HG02852 (cell line): ENCODE results near the gene AMPD2.

Experiments
- ATAC-seq: cut with Tn5 transposase; IDR thresholded peaks from one replicate; pipeline ENCODE4 v1.9.1; 2021; ENCODE audit warnings: mild to moderate bottlenecking, moderate library complexity; ENCODE audit not compliant: unreplicated experiment

The AMPD2 gene

GRCh38 chr1:109616391-109616790 is 3.2 kb upstream of the AMPD2 start:
- ATAC-seq: no peak

DNA sequence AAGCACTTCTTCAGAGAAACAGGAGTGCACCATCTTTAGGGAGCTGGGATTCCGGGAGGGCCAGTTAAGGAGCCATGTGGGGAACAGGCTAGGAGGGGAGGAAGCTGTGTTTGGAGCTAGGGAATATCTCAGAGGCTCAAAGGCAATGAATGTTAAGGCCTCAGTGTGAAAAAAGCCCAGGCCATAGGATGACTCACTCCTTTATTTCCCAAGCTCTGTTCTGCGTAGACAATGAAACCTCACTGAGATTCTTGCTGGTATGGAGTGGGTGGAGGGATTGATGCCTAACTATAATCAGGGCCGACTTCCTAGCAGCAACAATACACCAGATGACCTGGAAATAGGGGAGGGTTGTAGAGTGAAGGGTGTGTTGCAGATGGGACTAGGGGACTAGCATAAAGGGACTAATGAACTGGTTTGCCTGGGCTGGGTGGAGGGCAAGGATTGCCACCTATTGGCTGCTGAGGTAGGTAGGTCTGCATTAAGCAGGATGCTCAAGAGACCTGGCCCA is 2.3 kb upstream of the AMPD2 start:
- no peak for ATAC-seq

- no peak for ATAC-seq
Measured at GRCh38 chr1:109618661-109619575, 719 bp upstream of the AMPD2 start.

GRCh38 chr1:109620401-109620791 is 759 bp downstream of the AMPD2 start:
- ATAC-seq: no peak

DNA sequence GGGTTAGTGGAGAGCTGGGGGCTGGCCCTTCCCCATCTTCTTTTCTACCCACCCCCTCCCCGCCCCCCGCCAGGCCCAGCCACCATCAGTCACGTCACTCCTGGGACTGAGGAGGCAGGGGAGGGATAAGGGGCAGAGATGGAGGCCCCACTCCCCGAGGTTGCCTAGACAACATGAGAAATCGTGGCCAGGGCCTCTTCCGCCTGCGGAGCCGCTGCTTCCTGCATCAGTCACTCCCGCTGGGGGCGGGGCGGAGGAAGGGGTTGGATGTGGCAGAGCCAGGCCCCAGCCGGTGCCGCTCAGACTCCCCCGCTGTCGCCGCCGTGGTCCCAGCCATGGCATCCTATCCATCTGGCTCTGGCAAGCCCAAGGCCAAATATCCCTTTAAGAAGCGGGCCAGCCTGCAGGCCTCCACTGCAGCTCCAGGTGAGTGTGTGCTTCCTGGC is 1.2 kb downstream of the AMPD2 start:
- ATAC-seq: peak; percentile 75

GRCh38 chr1:109621379-109622136 is 1.9 kb downstream of the AMPD2 start:
- ATAC-seq: no peak

- ATAC-seq: no peak
Measured at GRCh38 chr1:109622137-109622892, 2.7 kb downstream of the AMPD2 start.

GRCh38 chr1:109622895-109623294 is 3.3 kb downstream of the AMPD2 start:
- no peak for ATAC-seq

DNA sequence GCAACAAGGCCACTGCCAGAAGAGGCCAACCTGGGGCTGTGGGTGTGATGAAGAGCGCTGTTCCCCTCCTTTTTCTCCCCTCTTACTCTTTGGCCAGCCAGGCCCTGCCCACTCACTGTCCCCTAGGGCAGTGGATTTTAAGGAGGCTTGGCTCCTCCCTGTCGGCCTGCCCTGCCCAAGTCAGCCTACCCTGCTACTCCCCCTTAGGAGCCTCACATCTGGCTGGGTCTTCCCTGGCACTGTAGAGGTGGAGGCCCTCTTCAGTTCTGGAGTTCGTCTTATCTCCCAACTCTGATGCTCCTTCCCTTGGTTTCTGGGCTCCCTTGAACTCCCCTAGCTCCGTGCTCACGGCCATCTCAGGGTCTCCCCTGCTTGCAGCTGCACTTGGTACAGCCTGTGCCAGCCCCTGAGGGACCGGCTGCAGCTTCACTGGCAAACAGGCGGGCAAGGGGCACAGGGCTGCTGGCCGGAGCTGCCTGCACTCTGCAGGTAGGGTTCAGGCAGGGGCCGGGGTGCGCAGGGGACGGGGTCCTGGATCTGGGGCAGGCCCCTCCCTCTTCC is 4.0 kb downstream of the AMPD2 start:
- ATAC-seq: no peak

DNA sequence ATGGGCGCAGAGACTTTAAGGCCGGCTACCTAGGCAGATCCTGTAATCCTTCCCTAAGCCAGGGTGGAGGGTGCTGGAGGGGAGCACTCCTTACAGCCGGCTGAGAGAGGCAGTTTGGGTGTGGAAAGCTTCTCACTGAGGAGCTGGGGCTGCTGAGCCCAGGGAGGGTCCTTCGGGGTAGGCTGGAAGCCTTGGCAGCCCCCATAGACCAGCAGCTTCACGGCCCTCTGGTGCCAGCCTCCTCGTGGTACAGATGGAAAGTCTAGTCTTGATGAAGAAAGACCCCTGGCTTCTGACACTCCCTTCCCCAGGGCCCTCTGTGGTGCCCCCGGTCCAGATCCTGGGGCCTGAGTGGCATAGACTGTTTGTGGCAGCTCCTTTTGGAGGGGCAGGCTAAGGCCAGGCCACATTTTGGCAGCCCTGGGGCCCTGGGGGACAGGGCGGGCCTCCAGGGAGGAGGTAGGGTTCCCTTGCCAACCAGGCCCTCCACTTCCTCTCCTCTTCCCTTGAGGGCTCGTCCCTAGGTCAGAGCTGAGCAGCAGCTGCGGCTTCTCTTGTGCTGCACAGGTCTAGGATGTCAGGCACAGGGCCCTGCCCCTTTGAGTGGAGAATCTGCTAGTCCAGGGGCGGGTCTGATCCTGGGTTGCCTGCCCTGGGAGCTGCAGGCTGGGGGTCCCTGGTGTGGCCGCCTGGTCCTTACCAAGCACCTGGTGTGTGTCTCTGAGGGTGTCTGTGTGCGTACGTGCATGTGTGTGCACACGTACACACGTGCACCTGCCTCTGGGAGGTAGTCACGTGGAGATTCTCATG is 4.8 kb downstream of the AMPD2 start:
- no peak for ATAC-seq

DNA sequence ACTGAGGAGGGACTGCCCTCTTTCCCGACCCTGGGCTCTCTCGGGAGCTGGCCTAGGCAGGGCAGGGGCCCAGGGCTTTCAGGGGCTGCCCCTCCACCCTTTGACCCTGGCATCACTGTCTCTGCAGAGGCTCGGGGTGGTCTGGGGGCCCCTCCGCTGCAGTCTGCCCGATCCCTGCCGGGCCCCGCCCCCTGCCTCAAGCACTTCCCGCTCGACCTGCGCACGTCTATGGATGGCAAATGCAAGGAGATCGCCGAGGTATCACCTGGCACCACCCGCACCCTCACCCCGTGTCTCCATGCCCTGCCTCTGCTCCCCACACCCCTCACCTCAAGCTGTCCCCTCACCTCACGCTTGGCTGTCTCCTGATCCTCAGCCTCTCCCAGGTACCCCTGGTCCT is 5.5 kb downstream of the AMPD2 start:
- ATAC-seq: no peak

DNA sequence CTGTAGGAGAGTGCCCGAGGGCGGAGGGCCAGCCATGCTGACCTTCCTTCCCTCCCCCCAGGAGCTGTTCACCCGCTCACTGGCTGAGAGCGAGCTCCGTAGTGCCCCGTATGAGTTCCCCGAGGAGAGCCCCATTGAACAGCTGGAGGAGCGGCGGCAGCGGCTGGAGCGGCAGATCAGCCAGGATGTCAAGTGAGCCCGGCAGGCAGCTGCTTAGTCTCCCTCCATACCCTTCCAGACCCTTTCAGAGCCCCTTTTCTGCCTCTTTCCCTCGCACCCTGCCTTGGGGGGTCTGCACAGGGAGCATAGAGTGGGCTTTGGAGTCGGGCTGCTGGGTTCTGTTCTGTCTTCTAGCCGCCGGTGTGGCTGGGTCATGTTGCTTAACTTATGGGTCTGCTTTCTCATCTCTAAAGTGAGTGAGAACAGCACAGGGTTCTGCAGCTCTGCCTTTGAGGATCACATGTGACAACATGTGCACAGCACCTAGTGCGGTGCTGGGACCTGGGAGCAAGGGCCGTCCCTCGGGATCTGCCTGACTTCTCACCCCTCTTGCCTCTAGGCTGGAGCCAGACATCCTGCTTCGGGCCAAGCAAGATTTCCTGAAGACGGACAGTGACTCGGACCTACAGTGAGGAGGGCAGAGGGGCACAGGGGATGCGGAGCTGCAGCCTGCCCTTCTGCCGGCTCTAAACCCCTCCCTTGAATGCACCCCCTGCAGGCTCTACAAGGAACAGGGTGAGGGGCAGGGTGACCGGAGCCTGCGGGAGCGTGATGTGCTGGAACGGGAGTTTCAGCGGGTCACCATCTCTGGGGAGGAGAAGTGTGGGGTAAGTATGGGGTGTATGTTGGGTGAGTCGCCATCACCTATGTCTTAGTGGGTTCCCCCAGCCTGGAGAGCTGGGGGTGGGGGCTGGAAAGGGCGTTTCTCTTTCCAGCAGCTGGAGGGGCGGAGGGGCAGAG is 6.2 kb downstream of the AMPD2 start:
- no peak for ATAC-seq

- ATAC-seq: no peak
Measured at GRCh38 chr1:109626682-109627408, 7.2 kb downstream of the AMPD2 start.

- no peak for ATAC-seq
Measured at GRCh38 chr1:109627692-109628399, 8.2 kb downstream of the AMPD2 start.

DNA sequence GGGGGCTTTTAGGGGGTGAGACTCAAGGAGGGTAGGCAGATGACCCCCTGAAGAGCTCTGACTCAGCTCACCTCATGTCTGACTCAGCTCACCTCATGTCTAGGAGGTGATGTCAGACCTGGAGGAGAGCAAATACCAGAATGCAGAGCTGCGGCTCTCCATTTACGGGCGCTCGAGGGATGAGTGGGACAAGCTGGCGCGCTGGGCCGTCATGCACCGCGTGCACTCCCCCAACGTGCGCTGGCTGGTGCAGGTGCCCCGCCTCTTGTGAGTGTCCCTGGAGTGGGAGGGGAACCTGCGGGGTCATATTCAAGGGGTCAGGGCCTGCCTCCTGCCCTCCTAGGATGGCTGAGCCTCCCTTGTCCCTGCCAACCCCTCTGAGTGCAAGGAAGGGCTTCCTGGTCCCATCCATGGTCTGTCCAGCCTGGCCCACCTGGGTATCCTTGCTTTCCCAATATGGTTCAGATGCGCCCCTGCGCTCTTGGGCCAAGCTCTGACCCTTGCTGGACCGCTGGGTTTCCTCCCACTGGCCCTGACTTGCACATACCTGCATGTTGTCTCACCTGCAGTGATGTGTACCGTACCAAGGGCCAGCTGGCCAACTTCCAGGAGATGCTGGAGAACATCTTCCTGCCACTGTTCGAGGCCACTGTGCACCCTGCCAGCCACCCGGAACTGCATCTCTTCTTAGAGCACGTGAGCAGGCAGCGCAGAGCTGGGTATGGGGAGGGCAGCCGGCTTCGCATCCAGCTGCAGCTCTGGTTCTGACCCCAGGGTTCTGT is 9.1 kb downstream of the AMPD2 start:
- no peak for ATAC-seq

DNA sequence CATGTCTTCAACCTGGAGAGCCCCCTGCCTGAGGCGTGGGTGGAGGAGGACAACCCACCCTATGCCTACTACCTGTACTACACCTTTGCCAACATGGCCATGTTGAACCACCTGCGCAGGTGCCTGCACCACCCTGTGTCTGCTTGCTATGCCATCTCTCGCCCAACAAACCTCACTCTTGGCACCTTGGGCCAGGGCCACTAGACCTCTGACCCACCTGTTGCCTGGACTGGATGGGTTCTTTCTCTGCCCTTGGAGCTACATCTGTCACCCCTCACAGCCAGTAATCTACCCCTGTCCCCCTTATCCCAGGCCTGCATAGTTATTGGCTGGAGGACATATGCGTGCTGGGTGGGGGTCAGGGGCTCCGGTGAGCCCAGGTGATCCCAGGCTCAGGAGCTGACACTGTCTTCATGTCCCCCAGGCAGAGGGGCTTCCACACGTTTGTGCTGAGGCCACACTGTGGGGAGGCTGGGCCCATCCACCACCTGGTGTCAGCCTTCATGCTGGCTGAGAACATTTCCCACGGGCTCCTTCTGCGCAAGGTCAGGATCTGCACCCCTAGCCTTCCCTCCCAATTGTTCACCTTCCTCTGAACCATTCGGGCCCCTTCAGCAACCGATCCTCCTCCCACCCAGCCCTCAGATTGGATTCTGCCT is 9.9 kb downstream of the AMPD2 start:
- ATAC-seq: no peak
